CD1c-positive myeloid dendritic cell (primary cell): ENCODE data around the gene IRF2BPL.

ENCODE experiments used
- DNase-seq: peaks from one replicate; pipeline ENCODE4 v3.0.0-alpha.2; 2016; ENCODE audit errors: extremely low spot score

Gene IRF2BPL

GRCh38 chr14:77011245-77011644 lies 17.3 kb downstream of the IRF2BPL start:
- no peak for DNase-seq

- no peak for DNase-seq
These were observed 19.5 kb downstream of the IRF2BPL start for GRCh38 chr14:77009014-77009413.

GRCh38 chr14:77008541-77008940 lies 20.0 kb downstream of the IRF2BPL start:
- no peak for DNase-seq

- DNase-seq: no peak
These were observed 20.5 kb downstream of the IRF2BPL start for GRCh38 chr14:77007975-77008421.

GRCh38 chr14:77007183-77007974 lies 21.1 kb downstream of the IRF2BPL start:
- no peak for DNase-seq

GRCh38 chr14:77006132-77006531 lies 22.4 kb downstream of the IRF2BPL start:
- no peak for DNase-seq

- no peak for DNase-seq
These were observed 22.9 kb downstream of the IRF2BPL start for GRCh38 chr14:77005559-77005958.

GRCh38 chr14:77004711-77005460 lies 23.6 kb downstream of the IRF2BPL start:
- DNase-seq: peak; percentile 34

- DNase-seq: no peak
These were observed 24.4 kb downstream of the IRF2BPL start for GRCh38 chr14:77003960-77004710.

- no peak for DNase-seq
These were observed 25.6 kb downstream of the IRF2BPL start for GRCh38 chr14:77002889-77003288.

- DNase-seq: no peak
These were observed 26.2 kb downstream of the IRF2BPL start for GRCh38 chr14:77002335-77002734.

- peak; percentile 61 for DNase-seq
These were observed 27.9 kb downstream of the IRF2BPL start for GRCh38 chr14:77000340-77001270.

- no peak for DNase-seq
These were observed 29.6 kb downstream of the IRF2BPL start for GRCh38 chr14:76998910-76999309.

- no peak for DNase-seq
These were observed 31.1 kb downstream of the IRF2BPL start for GRCh38 chr14:76997257-76997970.

GRCh38 chr14:76996563-76997146 lies 31.9 kb downstream of the IRF2BPL start:
- no peak for DNase-seq

- DNase-seq: no peak
These were observed 33.1 kb downstream of the IRF2BPL start for GRCh38 chr14:76995279-76996035.

- DNase-seq: no peak
These were observed 34.8 kb downstream of the IRF2BPL start for GRCh38 chr14:76993752-76994151.

GRCh38 chr14:76990084-76990483 lies 38.4 kb downstream of the IRF2BPL start:
- no peak for DNase-seq

GRCh38 chr14:76987956-76988520 lies 40.5 kb downstream of the IRF2BPL start:
- DNase-seq: no peak
